GM21390 (cell line): ENCODE measurements around the gene IPO7.

Source experiments
- ATAC-seq: cut with Tn5 transposase; IDR thresholded peaks from one replicate; pipeline ENCODE4 v1.9.1; 2021; ENCODE audit not compliant: unreplicated experiment

The IPO7 gene

GRCh38 chr11:9489080-9489765, 104.8 kb downstream of the IPO7 start:
- no peak for ATAC-seq

DNA sequence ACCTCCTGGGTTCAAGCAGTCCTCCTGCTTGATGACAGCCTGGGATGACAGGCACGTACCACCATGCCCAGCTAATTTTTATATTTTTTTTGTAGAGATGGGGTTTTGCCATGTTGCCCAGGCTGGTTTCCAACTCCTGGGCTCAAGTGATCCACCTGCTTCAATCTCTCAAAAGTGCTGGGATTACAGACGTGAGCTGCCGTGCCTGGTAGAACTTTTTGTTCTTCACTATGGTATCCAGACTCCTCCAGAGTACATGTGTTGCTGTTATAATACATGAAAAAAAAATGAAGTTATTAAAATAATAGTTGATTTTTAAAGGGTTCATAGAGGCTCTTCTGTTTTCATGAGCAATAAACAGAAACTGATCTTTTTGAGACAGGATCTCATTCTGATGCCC, 105.9 kb downstream of the IPO7 start:
- ATAC-seq, result no peak

- no peak for ATAC-seq
Observed at GRCh38 chr11:9493492-9493891, 109.0 kb downstream of the IPO7 start.

GRCh38 chr11:9494316-9494715, 109.9 kb downstream of the IPO7 start:
- no peak for ATAC-seq

- no peak for ATAC-seq
Observed at GRCh38 chr11:9495803-9496514, 111.5 kb downstream of the IPO7 start.
